Testis (tissue), 2 donors: ENCODE measurements around the gene IL6ST.

Experiments
- CTCF ChIP-seq, 3 experiments: fragments of 450-650 bp in 2 of 3; fragments of 200-600 bp in 1 of 3; sonication (generic) in 1 of 3; IDR thresholded peaks; one replicate each; pipeline ENCODE4 v1.5.1; 2016 to 2019; ENCODE audit warnings: antibody characterized with exemption in 3 of 3, mild to moderate bottlenecking in 2 of 3, moderate library complexity in 1 of 3
- POLR2A ChIP-seq: fragments of 450-650 bp; IDR thresholded peaks from one replicate; pipeline ENCODE4 v1.6.1; 2017; ENCODE audit warnings: antibody characterized with exemption, mild to moderate bottlenecking, moderate library complexity

- no peak for TF ChIP-seq CTCF (IDR thresholded peaks at IDR 0.05)
- TF ChIP-seq POLR2A: no peak
Measured at GRCh38 chr5:56006600-56006999, 11.8 kb upstream of the IL6ST start.
